SKM-1 treated with dmso at 0.1 percent for 144 hours (cell line): ENCODE data around the gene NDUFS8.

ENCODE experiments used
- DNase-seq: peaks from one replicate; lab custom pipeline; 2025; ENCODE audit not compliant: unreplicated experiment; lab: John Stamatoyannopoulos, UW

NDUFS8 gene

DNA sequence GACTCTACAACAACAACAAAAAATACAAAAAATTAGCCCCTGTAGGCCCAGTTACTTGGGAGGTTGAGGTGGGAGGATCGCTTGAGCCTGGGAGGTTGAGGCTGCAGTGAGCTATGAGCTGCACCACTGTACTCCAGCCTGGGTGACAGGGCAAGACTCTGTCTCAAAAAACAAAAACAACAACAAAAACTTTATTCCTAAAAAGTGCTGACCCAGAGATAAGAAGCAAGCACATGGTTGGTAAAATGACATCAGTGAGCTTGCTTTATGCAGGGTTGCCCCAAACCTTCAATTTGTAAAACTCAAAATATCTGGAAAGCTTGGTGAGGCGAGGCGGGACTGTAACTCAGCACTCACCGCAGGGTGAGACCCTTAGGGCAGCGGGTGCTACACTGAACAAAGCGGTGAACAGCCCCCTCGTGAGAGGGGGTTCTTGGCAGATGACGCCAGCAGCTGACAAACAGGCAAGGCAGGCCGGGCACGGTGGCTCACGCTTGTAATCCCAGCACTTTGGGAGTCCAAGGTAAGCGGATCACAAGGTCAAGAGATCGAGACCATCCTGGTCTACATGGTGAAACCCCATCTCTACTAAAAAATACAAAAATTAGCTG, 4.9 kb downstream of the NDUFS8 start:
- DNase-seq = no peak

GRCh38 chr11:68036141-68036716, 5.7 kb downstream of the NDUFS8 start:
- DNase-seq = peak; percentile 54

- DNase-seq = peak; percentile 45
These were observed 6.3 kb downstream of the NDUFS8 start for GRCh38 chr11:68036717-68037239.

DNA sequence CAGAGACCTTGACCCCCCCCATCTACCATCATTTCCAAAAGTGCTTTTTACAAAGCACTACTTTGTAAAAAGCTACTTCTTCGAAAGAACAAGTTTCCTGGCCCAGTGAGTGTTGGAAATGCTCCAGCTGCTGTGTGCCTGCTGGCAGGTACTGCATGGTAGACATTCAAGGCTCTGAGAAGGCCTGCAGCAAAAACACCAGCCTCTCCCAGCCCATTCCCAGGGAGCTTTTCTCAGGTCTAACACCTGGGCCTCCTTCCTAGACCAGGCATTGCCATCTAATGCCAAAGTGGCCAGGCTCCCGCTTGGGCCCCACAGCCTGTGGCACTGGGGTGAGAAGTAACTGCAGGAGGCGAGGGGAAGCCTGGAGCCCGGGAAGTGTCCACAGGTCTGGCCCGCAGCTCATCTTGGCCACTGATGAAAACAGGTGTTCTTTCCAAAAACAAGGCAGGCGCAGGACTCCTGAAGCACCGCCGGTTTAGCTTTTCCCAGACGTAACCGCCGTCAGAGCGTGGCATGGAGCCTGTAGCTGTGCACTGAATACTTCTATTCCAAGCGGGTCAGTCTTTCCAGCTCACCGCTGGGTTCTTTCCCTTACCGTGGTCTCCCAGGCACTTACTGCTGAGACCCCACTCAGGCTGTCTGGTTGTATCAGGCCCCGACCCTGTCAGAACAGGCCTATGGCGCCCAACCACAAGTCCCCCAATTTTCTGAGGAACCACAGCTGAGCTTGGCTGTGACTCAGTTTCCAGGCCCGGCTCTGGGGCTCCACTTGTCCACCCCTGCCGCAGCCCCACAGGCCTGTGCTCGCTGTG, 7.1 kb downstream of the NDUFS8 start:
- DNase-seq = no peak

GRCh38 chr11:68038226-68038717, 7.8 kb downstream of the NDUFS8 start:
- no peak for DNase-seq

GRCh38 chr11:68038718-68039525, 8.4 kb downstream of the NDUFS8 start, which contains the start of gene TCIRG1:
TCIRG1 (plus strand) TSS chr11:68039025; CDS start chr11:68041272, 2,247 bp downstream.
- DNase-seq = peak; percentile 63

- no peak for DNase-seq
These were observed 9.1 kb downstream of the NDUFS8 start for GRCh38 chr11:68039526-68040086.

GRCh38 chr11:68040101-68040956, 9.8 kb downstream of the NDUFS8 start:
- peak; percentile 84 for DNase-seq

GRCh38 chr11:68040957-68041591, 10.6 kb downstream of the NDUFS8 start:
- no peak for DNase-seq

- DNase-seq = no peak
These were observed 11.2 kb downstream of the NDUFS8 start for GRCh38 chr11:68041617-68042218.

- no peak for DNase-seq
These were observed 11.9 kb downstream of the NDUFS8 start for GRCh38 chr11:68042219-68043028.

DNA sequence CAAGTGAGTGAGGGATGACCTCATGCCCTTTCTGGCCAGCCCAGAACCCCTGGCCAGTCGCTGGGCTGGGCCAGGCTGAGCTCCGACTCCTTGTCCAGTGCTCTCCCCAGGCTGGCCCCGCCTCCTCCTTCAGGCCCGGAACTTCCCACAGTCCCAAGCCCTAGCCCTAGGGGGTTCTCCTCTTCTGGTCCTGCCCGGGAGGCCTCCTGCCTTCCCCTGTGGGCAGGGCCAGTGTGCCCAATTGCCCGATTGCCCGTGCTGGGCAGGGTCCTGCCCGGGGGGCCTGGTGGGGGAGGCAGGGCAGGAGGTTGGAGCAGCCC, 12.5 kb downstream of the NDUFS8 start:
- DNase-seq = no peak

- no peak for DNase-seq
These were observed 13.1 kb downstream of the NDUFS8 start for GRCh38 chr11:68043349-68044144.

GRCh38 chr11:68044145-68044813, 13.8 kb downstream of the NDUFS8 start:
- DNase-seq = no peak

GRCh38 chr11:68044898-68045351, 14.4 kb downstream of the NDUFS8 start:
- no peak for DNase-seq

GRCh38 chr11:68047437-68048290, 17.2 kb downstream of the NDUFS8 start:
- DNase-seq = no peak
